ENCODE results near the gene GSKIP.

The GSKIP gene

GRCh38 chr14:96362965-96363750 lies at the start of gene GSKIP, which contains the start of gene ATG2B:
Gene GSKIP, plus strand, starts transcription at chr14:96363526. Its CDS starts 18,722 bp downstream, at chr14:96382248.
Gene ATG2B, minus strand, starts transcription at chr14:96363341. Its CDS starts 365 bp downstream, at chr14:96362976.
- peak; percentile 85 for DNase-seq (ENCODE audit: low read depth)
- TF ChIP-seq, protein P1, sequence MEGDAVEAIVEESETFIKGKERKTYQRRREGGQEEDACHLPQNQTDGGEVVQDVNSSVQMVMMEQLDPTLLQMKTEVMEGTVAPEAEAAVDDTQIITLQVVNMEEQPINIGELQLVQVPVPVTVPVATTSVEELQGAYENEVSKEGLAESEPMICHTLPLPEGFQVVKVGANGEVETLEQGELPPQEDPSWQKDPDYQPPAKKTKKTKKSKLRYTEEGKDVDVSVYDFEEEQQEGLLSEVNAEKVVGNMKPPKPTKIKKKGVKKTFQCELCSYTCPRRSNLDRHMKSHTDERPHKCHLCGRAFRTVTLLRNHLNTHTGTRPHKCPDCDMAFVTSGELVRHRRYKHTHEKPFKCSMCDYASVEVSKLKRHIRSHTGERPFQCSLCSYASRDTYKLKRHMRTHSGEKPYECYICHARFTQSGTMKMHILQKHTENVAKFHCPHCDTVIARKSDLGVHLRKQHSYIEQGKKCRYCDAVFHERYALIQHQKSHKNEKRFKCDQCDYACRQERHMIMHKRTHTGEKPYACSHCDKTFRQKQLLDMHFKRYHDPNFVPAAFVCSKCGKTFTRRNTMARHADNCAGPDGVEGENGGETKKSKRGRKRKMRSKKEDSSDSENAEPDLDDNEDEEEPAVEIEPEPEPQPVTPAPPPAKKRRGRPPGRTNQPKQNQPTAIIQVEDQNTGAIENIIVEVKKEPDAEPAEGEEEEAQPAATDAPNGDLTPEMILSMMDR (conservative IDR thresholded peaks at IDR 0.05; ENCODE audit: low read length), result no peak
- peak within 1 kb of the TSS; percentile 94 for H3K4me3 ChIP-seq (ENCODE audit: low read length)

- H3K4me3 ChIP-seq (ENCODE audit: low read length), result no peak overlapping the region
- TF ChIP-seq, protein P1 (conservative IDR thresholded peaks at IDR 0.05; ENCODE audit: low read length), result no peak
- no peak for DNase-seq (ENCODE audit: low read depth)
Measured at GRCh38 chr14:96316087-96316486, 47.2 kb upstream of the GSKIP start.

DNA sequence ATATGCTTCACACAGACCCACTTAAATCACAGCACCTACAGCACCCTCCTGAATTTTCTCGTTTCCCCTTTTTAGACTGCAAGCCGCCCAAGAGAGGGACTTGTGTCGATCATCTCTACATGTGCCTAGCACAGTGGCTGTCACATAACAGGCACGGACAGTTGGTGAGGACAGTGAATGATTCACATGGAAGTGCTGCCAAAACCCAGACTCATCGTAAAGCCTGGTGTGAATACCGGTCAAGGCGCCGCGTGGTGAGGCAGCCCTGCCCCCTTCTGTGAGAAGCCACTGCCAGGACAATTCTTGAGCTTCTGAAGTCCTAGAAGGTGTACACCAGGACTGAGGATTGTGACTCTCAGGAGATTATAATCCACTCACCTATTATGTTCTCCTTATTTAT lies 44.5 kb upstream of the GSKIP start:
- no peak overlapping the region for H3K4me3 ChIP-seq (ENCODE audit: low read length)
- TF ChIP-seq, protein P1 (conservative IDR thresholded peaks at IDR 0.05; ENCODE audit: low read length), result no peak
- DNase-seq (ENCODE audit: low read depth), result no peak

- TF ChIP-seq, protein P1 (conservative IDR thresholded peaks at IDR 0.05; ENCODE audit: low read length), result no peak
- H3K4me3 ChIP-seq (ENCODE audit: low read length), result no peak overlapping the region
- DNase-seq (ENCODE audit: low read depth), result no peak
Measured at GRCh38 chr14:96320605-96321004, 42.7 kb upstream of the GSKIP start.

DNA sequence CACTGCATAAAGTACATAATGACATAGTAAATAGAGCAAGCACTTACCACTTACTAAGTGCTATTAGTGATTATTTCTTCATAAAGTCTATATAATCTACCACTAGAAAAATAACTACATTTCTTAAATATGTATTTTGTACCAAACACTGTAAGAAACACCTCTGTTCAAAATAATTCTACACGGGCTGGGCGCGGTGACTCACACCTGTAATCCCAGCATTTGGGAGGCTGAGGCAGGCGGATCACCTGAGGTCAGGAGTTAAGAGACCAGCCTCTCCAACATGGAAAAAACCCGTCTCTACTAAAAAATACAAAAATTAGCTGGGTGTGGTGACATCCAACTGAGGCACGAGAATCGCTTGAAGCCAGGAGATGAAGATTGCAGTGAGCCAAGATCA lies 39.1 kb upstream of the GSKIP start:
- DNase-seq (ENCODE audit: low read depth), result no peak
- no peak overlapping the region for H3K4me3 ChIP-seq (ENCODE audit: low read length)
- TF ChIP-seq, protein P1 (conservative IDR thresholded peaks at IDR 0.05; ENCODE audit: low read length), result no peak

DNA sequence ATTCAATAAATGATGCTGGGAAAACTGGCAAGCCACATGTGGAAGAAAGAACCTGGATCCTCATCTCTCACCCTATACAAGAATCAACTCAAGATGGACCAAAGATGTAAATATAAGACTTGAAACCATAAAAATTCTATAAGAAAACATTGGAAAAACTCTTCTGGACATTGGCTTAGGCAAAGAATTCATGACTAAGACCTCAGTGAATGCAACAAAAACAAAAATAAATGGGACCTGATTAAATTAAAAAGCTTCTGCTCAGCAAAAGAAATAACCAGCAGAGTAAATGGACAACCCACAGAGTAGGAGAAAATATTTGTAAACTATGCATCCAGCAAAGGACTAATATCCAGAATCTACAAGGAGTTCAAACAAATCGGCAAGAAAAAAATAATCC lies 24.8 kb upstream of the GSKIP start:
- DNase-seq (ENCODE audit: low read depth), result no peak
- no peak overlapping the region for H3K4me3 ChIP-seq (ENCODE audit: low read length)
- TF ChIP-seq, protein P1 (conservative IDR thresholded peaks at IDR 0.05; ENCODE audit: low read length), result no peak

GRCh38 chr14:96341323-96341722 lies 22.0 kb upstream of the GSKIP start:
- TF ChIP-seq, protein P1 (conservative IDR thresholded peaks at IDR 0.05; ENCODE audit: low read length), result no peak
- DNase-seq (ENCODE audit: low read depth), result no peak
- H3K4me3 ChIP-seq (ENCODE audit: low read length), result no peak overlapping the region
